HG03378 (cell line): ENCODE data around the gene RNF157.

Experiments
- ATAC-seq: cut with Tn5 transposase; IDR thresholded peaks from one replicate; pipeline ENCODE4 v1.9.1; 2021; ENCODE audit warnings: mild to moderate bottlenecking, moderate library complexity; ENCODE audit not compliant: unreplicated experiment

Gene RNF157

DNA sequence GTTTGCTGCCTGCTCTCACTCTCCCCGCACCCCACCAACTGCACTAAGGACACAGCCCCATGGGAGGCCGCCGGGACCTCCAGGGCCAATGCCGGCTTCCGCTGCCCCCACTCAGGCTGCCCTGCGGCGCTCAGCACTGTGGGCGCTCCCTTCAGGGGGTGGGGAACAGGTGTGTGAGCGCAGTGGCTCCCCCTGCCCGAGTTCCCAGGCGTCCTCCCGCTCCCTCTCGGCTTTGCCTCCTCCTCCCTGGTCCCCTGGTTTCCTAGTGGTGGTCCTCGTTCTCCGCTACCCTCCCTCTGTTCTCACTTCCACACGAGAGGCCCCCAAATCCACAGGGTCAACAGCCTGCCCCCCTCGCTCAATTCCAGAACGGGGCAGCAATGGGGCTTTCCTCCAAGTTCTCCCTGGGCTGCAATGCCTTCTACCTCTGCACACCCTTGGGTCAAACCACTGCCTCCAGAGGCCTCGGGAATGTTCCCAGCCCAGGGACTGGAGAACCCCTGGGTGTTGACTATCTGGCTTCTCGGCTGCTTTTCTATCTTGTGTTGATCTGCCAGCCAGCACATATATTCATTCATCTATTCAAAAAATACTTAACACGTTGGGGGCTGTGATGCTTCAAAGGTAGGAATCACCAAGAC is 109.1 kb downstream of the RNF157 start:
- ATAC-seq: no peak

DNA sequence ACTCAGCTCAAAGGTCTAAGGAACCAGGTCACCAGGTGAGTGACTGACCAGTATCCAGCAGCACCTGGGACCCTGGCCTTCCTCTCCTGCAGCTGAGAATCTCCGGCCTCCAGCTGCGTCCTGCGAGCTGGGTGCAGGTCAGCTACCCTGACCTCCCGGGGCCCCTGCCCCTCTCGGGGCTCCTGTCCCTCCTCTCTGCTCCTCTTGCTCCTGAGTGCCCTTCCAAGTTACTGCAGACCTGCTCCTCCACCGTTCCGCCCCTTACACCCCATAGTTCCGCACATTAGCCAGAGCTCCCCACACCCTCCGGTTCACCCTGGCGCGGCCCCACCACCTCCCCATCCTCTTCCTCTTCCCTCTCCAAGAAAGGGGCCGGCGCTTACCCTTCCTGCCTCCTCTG is 109.8 kb downstream of the RNF157 start:
- no peak for ATAC-seq

- no peak for ATAC-seq
These were observed 114.4 kb downstream of the RNF157 start for GRCh38 chr17:76125922-76126321.

- ATAC-seq: no peak
These were observed 115.0 kb downstream of the RNF157 start for GRCh38 chr17:76125391-76125675.

DNA sequence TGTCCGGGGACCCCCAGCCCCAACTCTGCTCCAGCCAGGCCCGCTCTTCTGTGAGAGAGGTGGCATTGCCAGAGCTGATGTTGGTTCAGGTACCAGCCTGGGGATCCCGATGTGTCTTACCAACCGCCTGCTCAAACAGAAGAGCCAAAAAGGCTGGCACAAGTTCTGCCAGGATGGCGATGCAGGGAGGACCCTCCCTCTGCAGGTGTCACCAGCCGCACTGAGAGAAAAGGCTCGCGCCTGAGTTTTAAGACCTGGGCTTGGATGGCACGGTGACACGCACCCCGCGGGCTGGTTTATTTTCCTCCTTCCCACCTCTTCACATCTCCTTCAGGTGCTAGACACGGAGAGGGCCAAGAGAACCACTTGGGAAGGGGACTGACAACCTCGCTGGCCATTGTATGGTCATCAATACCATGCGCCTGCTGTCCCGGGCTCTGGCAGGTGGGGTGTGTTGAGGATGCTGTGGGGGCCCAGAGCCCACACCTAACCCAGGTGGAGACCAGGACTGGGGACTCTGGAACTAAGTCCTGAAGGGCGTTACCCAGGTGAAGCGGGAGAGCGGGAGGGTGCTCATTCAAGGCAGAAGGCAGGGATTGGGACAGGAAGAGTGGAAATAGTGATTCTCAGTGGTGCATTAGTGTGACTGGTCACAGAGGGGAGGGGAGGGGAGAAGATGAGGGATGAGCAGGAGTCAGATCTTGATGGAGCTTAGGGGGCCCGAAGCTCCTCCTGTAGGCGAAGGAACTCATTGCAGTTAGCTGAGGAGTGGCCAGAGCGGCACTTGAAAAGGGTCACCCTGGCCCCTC is 115.5 kb downstream of the RNF157 start:
- no peak for ATAC-seq

- no peak for ATAC-seq
These were observed 116.3 kb downstream of the RNF157 start for GRCh38 chr17:76123749-76124581.

GRCh38 chr17:76123191-76123499 is 117.1 kb downstream of the RNF157 start:
- ATAC-seq: no peak

- no peak for ATAC-seq
These were observed 117.7 kb downstream of the RNF157 start for GRCh38 chr17:76122431-76123190.

DNA sequence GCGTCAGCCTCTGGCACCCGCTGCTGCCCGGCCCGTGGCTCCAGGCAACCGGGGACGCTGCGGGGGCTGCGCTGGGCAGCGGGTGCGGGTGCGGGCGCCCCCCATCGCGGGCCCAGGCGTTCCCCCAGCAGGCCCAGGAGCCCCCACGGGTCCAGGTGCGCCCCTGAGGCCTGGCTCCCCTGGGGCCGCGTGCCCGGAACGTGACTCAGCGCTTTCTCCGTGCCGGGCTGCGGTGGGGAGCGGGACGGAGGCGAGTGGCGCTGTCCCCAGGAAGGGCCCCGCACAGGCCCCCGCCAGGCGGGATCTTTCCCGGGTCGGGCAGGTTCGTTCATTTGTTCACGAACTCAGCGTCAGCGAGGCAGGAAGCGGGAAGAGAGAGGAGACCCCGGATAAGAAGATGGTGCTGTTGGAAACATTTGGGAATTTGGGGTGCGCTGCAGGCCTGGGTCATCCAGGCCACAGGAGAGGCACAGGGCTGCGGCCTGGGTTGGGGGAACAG is 118.3 kb downstream of the RNF157 start:
- no peak for ATAC-seq

DNA sequence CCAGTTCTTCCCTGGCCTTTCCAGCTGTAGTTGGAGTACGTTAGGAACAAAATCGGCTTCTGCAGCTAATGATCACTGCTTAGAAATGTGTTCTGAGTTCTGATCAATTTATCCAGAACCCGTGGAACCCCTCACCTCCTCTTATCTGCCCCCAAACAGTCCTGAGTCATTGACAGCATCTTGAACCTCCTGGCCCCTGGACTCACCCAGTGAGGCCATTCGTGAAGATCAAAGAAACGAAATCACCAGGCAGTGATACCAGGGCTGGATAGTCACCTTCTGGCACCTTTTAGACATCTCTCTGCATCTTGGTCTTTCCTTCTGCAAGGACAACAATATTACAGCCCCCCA is 119.7 kb downstream of the RNF157 start:
- ATAC-seq: no peak

DNA sequence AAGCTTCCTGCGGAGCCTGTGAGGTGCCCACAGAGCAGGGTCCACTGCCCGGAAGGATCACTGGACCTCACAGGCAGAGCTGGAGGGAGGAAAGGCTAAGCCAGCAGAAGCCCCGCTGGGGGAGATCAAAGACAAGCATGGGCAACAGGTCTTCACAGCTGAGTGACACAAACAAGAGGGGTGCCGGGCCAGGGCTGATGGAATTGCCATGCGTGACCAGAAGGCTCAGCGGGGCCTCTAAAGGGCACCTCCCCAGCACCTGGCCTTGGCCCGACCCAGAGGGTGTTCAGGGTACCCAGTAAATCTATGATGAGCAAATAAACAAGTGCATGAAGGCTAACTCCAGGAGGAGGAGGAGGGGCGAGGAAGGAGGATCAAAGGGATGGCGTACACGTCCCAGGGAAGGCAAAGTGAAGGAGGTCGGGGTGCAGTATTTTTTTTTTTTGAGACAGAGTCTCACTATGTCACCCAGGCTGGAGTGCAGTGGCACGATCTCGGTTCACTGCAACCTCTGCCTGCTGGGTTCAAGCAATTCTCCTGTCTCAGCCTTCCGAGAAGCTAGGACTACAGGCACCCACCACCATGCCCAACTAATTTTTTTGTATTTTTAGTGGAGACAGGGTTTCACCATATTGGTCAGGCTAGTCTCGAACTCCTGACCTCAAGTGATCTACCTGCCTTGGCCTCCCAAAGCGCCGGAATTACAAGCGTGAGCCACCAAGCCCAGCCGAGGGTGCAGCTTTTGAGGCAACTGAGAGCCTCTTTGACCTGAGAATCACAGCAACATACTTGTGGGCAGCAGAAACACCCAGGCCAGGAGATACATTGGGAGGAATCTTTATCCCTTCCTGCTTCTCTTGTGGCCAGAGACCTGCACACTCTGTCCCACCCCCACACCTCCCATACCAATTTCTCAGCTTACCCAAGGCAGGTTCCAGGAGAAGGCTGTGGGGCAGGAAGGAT is 120.6 kb downstream of the RNF157 start:
- ATAC-seq: no peak

DNA sequence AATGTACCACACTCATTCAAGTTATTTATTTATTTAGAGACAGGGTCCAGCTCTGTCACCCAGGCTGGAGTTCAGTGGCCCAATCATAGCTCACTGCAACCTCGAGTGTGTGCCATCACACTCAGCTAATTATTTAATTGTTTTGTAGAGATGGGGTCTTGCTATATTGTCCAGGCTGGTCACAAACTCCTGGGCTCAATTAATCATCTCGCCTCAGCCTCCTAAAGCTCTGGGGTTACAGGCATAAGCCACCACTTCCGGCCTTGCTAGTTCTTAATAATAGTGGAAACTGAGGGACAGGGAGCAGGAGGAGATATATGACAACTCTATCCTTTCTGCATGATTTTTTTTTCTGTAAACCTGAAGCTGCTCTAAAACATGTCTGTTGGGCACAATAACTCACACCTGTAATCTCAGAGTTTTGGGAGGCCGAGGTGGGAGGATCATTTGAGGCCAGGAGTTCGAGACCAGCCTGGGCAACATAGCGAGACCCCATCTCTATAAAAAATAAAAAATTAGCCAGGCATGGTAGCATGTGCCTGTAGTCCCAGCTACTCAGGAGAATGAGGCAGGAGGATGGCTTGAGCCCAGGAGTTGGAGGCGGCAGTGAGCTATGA is 125.0 kb downstream of the RNF157 start:
- ATAC-seq: no peak

DNA sequence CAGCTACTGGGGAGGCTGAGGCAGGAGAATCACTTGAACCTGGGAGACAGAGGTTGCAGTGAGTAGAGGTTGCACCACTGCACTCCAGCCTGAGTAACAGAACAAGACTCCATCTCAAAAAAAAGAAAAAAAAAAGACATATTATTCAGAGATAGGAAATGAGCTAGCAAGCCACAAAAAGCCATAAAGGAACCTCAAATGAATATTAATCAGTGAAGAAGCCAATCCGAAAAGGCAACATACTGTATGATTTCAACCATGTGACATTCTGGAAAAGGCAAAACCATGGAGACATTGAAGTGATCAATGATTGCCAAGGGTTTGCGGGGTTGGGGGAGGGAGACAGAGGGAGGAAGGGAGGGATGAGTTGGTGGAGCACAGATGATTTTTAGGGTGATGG is 128.3 kb downstream of the RNF157 start:
- no peak for ATAC-seq

GRCh38 chr17:76107509-76107908 is 132.8 kb downstream of the RNF157 start:
- no peak for ATAC-seq

DNA sequence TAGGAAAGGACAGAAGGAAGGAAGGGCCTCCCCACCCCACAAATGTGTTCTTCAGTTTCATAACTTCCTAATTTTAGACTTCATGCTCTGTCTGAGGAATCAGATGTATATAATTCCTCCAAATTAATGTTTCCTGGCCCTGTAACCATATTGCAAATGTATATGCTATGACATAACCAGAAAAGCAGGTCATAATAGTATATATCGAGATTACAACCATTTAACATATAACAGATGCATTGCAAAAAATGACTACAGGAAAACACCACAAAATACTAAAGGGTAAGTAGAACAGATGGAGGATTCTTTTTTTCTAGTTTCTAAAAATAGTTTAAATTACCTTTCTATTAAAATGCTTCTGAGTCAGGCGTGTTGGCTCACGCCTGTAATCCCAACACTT is 133.6 kb downstream of the RNF157 start:
- ATAC-seq: no peak

DNA sequence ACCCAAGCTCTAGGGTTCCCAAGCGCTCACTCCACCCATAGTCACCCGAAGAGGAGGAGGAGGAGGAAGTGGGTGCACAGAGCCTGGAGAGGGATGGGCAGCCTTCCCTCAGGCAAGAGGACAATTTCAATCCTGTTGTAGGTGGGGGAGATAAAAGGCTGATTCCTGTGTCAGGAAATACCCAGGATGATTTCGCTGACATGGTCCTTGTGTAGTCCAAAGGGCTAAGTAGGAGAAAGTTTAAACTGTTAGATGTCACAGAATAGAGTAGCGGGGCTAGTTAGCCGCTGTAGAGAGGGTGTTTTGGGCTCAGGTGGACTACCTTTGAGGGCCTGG is 135.4 kb downstream of the RNF157 start:
- no peak for ATAC-seq

GRCh38 chr17:76104140-76104895 is 136.0 kb downstream of the RNF157 start:
- no peak for ATAC-seq

DNA sequence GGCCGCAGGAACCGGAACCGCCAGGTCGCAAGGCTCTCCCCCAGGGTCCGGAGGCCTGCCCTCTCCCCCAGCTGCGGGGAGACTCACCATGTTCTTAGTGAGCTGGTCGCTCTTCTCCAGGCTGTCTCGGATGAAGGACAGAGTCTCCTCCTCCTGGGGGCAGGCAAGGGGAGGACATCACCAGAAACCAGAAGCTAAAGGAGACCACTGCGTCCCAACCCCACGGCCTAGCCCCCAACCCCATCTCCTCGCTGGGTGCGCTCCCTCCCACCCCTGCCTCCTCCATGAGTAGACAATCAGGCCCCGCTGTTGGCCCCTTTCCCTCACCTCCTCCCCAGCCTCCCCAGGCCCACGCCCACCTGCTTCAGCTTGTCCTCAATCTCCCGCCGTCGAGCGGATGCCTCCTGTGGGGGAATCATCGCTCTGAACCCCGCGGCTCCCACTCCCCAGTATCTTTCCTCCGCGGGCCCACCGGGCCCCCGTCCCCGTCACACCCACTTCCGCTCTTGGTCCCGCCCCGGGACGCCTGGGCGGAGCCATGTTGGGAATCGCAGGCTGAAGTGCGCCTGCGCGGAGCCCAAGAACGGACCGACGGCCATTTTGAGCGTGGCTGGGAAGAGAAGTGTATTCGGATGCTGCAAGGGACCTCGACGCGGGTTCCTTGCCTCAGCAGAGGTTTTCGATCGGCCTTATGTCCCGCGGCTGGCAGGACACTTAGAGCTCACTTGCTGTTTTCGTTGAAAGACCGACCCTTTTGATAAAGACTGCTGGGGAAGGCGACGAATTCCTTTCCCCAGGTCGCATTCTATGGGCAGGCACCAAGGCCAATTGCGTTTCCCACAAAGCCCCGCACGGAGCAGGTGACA is 136.8 kb downstream of the RNF157 start, which contains the start of gene EXOC7:
Gene EXOC7, minus strand, starts transcription at position 514 of the 866 bp plus-strand sequence. Its CDS starts 95 bp downstream, at position 419.
- peak; percentile 66 for ATAC-seq
